ENCODE measurements around the gene MYL11.

MYL11 gene

GRCh38 chr16:30369938-30370455 lies 4.6 kb upstream of the MYL11 start:
- no peak for TF ChIP-seq CTCF (IDR thresholded peaks at IDR 0.05; ENCODE audit: low read depth, low read length)
- H3K4me3 ChIP-seq (ENCODE audit: low read depth, low read length): peak overlapping the region; percentile 88

GRCh38 chr16:30370456-30371247 lies 4.0 kb upstream of the MYL11 start, which contains the start of gene TBC1D10B:
Gene TBC1D10B, minus strand, starts transcription at chr16:30370494. Its CDS starts 311 bp downstream, at chr16:30370183.
- peak within 1 kb of the TSS; percentile 88 for H3K4me3 ChIP-seq (ENCODE audit: low read depth, low read length)
- TF ChIP-seq CTCF (IDR thresholded peaks at IDR 0.05; ENCODE audit: low read depth, low read length): no peak

GRCh38 chr16:30371248-30371816 lies 3.3 kb upstream of the MYL11 start:
- TF ChIP-seq CTCF (IDR thresholded peaks at IDR 0.05; ENCODE audit: low read depth, low read length): no peak

GRCh38 chr16:30372038-30372712 lies 2.4 kb upstream of the MYL11 start:
- no peak overlapping the region for H3K4me3 ChIP-seq (ENCODE audit: low read depth, low read length)
- no peak for TF ChIP-seq CTCF (IDR thresholded peaks at IDR 0.05; ENCODE audit: low read depth, low read length)

More at GRCh38 chr16:30371248-30371816, 3.3 kb upstream of the MYL11 start:
- H3K4me3 ChIP-seq (ENCODE audit: low read depth, low read length): peak overlapping the region; percentile 60

- no peak overlapping the region for H3K4me3 ChIP-seq (ENCODE audit: low read depth, low read length)
- no peak for TF ChIP-seq CTCF (IDR thresholded peaks at IDR 0.05; ENCODE audit: low read depth, low read length)
These were observed 1.9 kb upstream of the MYL11 start for GRCh38 chr16:30372725-30373124.

GRCh38 chr16:30375864-30376263 lies 1.3 kb downstream of the MYL11 start:
- no peak overlapping the region for H3K4me3 ChIP-seq (ENCODE audit: low read depth, low read length)
- no peak for TF ChIP-seq CTCF (IDR thresholded peaks at IDR 0.05; ENCODE audit: low read depth, low read length)
